H9 (cell line): ENCODE results near the gene LDLRAD4. TPM values are rescaled to one million over a fixed set of nuclear protein-coding genes. Genes with fewer than 3 reads are reported as not detected.

Experiments
- DNase-seq: peaks from one replicate; pipeline ENCODE4 v3.0.0-alpha.2; 2017
- H2AFZ ChIP-seq: one replicate; pipeline ENCODE4 v1.6.1; 2013; ENCODE audit warnings: mild to moderate bottlenecking, low read length, control low read depth, moderate library complexity
- H2AK5ac ChIP-seq: 2 replicates; pipeline ENCODE4 v1.6.1; 2013; ENCODE audit warnings: low read length, control low read depth, mixed read lengths; ENCODE audit not compliant: insufficient read length
- H2BK120ac ChIP-seq: one replicate; pipeline ENCODE4 v1.6.1; 2013; ENCODE audit warnings: low read depth, mild to moderate bottlenecking, low read length, control low read depth, inconsistent platforms; ENCODE audit not compliant: poor library complexity, severe bottlenecking
- H2BK12ac ChIP-seq: 2 replicates; pipeline ENCODE4 v1.6.1; 2013; ENCODE audit warnings: low read length, control low read depth, mixed read lengths, low read depth; ENCODE audit not compliant: insufficient read length
- H2BK15ac ChIP-seq: 2 replicates; pipeline ENCODE4 v1.6.1; 2013; ENCODE audit warnings: low read depth, low read length, control low read depth
- H2BK20ac ChIP-seq: one replicate; pipeline ENCODE4 v1.6.1; 2013; ENCODE audit warnings: low read depth, mild to moderate bottlenecking, low read length, control low read depth, inconsistent platforms; ENCODE audit not compliant: poor library complexity, severe bottlenecking
- H2BK5ac ChIP-seq: 2 replicates; pipeline ENCODE4 v1.6.1; 2013; ENCODE audit warnings: low read length, control low read depth, mixed read lengths; ENCODE audit not compliant: insufficient read length
- H3K14ac ChIP-seq: 2 replicates; pipeline ENCODE4 v1.6.1; 2013; ENCODE audit warnings: low read length, control low read depth; ENCODE audit not compliant: insufficient read depth
- H3K18ac ChIP-seq: 2 replicates; pipeline ENCODE4 v1.6.1; 2013; ENCODE audit warnings: low read depth, mild to moderate bottlenecking, mixed read lengths, low read length, control low read depth; ENCODE audit not compliant: insufficient read length
- H3K23ac ChIP-seq: 2 replicates; pipeline ENCODE4 v1.6.1; 2013; ENCODE audit warnings: low read length, control low read depth, mixed read lengths, low read depth; ENCODE audit not compliant: insufficient read length
- H3K23me2 ChIP-seq: 2 replicates; pipeline ENCODE4 v1.6.1; 2013; ENCODE audit warnings: low read depth, mild to moderate bottlenecking, mixed read lengths, low read length, control low read depth; ENCODE audit not compliant: insufficient read length, poor library complexity, severe bottlenecking
- H3K27ac ChIP-seq: 2 replicates; pipeline ENCODE4 v1.5.1; 2013; ENCODE audit warnings: low read length, control low read depth, mixed read lengths, low read depth; ENCODE audit not compliant: insufficient read length
- H3K27me3 ChIP-seq: 2 replicates; pipeline ENCODE4 v1.6.1; 2013; ENCODE audit warnings: low read length, control low read depth, inconsistent platforms; ENCODE audit not compliant: insufficient read depth
- H3K4ac ChIP-seq: 2 replicates; pipeline ENCODE4 v1.6.1; 2013; ENCODE audit warnings: low read depth, mild to moderate bottlenecking, control low read depth, inconsistent platforms, low read length, moderate library complexity
- H3K4me1 ChIP-seq: 2 replicates; pipeline ENCODE4 v1.6.1; 2013; ENCODE audit warnings: low read length, control low read depth, inconsistent platforms; ENCODE audit not compliant: insufficient read depth
- H3K4me2 ChIP-seq: 2 replicates; pipeline ENCODE4 v1.6.1; 2013; ENCODE audit warnings: low read length, control low read depth, mixed read lengths; ENCODE audit not compliant: insufficient read length, insufficient read depth
- H3K56ac ChIP-seq: 2 replicates; pipeline ENCODE4 v1.6.1; 2013; ENCODE audit warnings: low read depth, mild to moderate bottlenecking, mixed read lengths, low read length, control low read depth; ENCODE audit not compliant: insufficient read length
- H3K79me1 ChIP-seq: 2 replicates; pipeline ENCODE4 v1.6.1; 2013; ENCODE audit warnings: low read depth, mild to moderate bottlenecking, moderate library complexity, low read length, control low read depth, inconsistent platforms; ENCODE audit not compliant: insufficient read depth, poor library complexity, severe bottlenecking
- H3K79me2 ChIP-seq: 2 replicates; pipeline ENCODE4 v1.6.1; 2013; ENCODE audit warnings: low read length, control low read depth, inconsistent platforms; ENCODE audit not compliant: insufficient read depth
- H3K9ac ChIP-seq: 2 replicates; pipeline ENCODE4 v1.6.1; 2013; ENCODE audit warnings: low read length, control low read depth, mixed read lengths; ENCODE audit not compliant: insufficient read length; ENCODE audit errors: extremely low read depth
- H3K9me3 ChIP-seq: one replicate; pipeline ENCODE4 v1.6.1; 2013; ENCODE audit warnings: low read depth, low read length, inconsistent platforms; ENCODE audit not compliant: control insufficient read depth
- H3T11ph ChIP-seq: one replicate; pipeline ENCODE4 v1.6.1; 2013; ENCODE audit warnings: mild to moderate bottlenecking, low read length, control low read depth, inconsistent platforms
- H4K20me1 ChIP-seq: one replicate; pipeline ENCODE4 v1.6.1; 2013; ENCODE audit not compliant: control insufficient read depth, insufficient read length, insufficient read depth
- H4K5ac ChIP-seq: 2 replicates; pipeline ENCODE4 v1.6.1; 2013; ENCODE audit warnings: low read depth, mild to moderate bottlenecking, mixed read lengths, low read length, control low read depth; ENCODE audit not compliant: insufficient read length
- H4K8ac ChIP-seq: replicated peaks from 2 replicates; pipeline ENCODE4 v1.6.1; 2013; ENCODE audit warnings: low read length, control low read depth, mixed read lengths, low read depth; ENCODE audit not compliant: insufficient read length
- H4K91ac ChIP-seq: 2 replicates; pipeline ENCODE4 v1.6.1; 2013; ENCODE audit warnings: low read depth, mild to moderate bottlenecking, moderate library complexity, mixed read lengths, low read length, control low read depth; ENCODE audit not compliant: insufficient read length
- H3K27ac Mint-ChIP-seq, 3 experiments: 2 replicates in 2 of 3; 3 replicates in 1 of 3; pipeline ENCODE4 v1.8.0; 2020 to 2021; ENCODE audit warnings: mixed read lengths in 3 of 3, mild to moderate bottlenecking in 1 of 3, moderate library complexity in 1 of 3
- H3K27me3 Mint-ChIP-seq: 2 replicates; pipeline ENCODE4 v1.8.0; 2021; ENCODE audit warnings: low read depth, mild to moderate bottlenecking, moderate library complexity, mixed read lengths
- H3K36me3 Mint-ChIP-seq, 3 experiments: 2 replicates in 2 of 3; 3 replicates in 1 of 3; pipeline ENCODE4 v1.8.0; 2020 to 2021; ENCODE audit warnings: low read depth in 3 of 3, mixed read lengths in 3 of 3; ENCODE audit not compliant: insufficient read depth in 1 of 3
- H3K4me1 Mint-ChIP-seq, 2 experiments: 2 replicates each; pipeline ENCODE4 v1.8.0; 2020; ENCODE audit warnings: mixed read lengths in 2 of 2
- H3K4me3 Mint-ChIP-seq, 2 experiments: 2 replicates in 1 of 2; 3 replicates in 1 of 2; pipeline ENCODE4 v1.8.0; 2020 to 2021; ENCODE audit warnings: mild to moderate bottlenecking in 2 of 2, mixed read lengths in 2 of 2, moderate library complexity in 1 of 2
- H3K9me3 Mint-ChIP-seq, 2 experiments: 2 replicates in 1 of 2; 3 replicates in 1 of 2; pipeline ENCODE4 v1.8.0; 2020; ENCODE audit warnings: mild to moderate bottlenecking in 2 of 2, mixed read lengths in 2 of 2, moderate library complexity in 1 of 2
- WGBS: extraction: QIAGEN DNeasy Blood & Tissue Kit; methylation state at CpG from one replicate; pipeline ENCODE4 v1.1.7; 2013; ENCODE audit warnings: missing lambda C conversion rate, low lambda C conversion rate, mixed read lengths; ENCODE audit not compliant: insufficient read length; ENCODE audit errors: extremely low coverage; 5-methylcytosine and 5-hydroxymethylcytosine counted together
- total RNA-seq: library from RNA; stranded (reverse); gene quantifications from 2 replicates; pipeline ENCODE4 v1.2.1, GENCODE V29; 2021
- TF ChIP-seq, protein P1 (sequence below): fragments of 200-600 bp; sonication (generic); conservative IDR thresholded peaks from 3 replicates; pipeline ENCODE4 v1.8.0; 2021; ENCODE audit warnings: antibody characterized with exemption, mild to moderate bottlenecking

The LDLRAD4 gene
- total RNA-seq, 1 experiment from 2014 or later, result 3.9 TPM

DNA sequence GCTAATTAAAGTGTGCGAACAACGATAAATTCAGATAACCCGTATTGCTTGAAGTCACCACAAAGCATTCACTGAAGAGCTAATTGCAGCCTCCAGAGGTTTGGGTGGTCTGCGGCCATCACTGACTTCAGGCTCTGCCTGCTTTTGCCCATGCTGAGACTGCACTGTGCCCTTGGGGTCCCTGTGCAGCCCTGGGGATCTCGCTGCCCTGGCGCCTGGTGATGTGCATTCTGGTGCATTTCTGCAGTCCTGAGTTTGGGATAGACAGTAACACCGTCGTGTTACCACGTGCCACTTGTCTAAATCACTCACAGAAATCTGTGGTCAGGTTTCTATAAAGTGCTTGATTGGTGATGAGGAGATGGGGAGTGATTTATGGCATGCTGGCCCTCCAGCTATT lies 27.6 kb downstream of the LDLRAD4 start:
- no peak overlapping the region for H3K14ac ChIP-seq
- no peak overlapping the region for H3K23ac ChIP-seq
- no peak overlapping the region for H4K91ac ChIP-seq
- no peak overlapping the region for H2BK20ac ChIP-seq
- no peak overlapping the region for H3K56ac ChIP-seq
- H2AFZ ChIP-seq, result no peak overlapping the region
- H3K9ac ChIP-seq, result no peak overlapping the region
- TF ChIP-seq, protein P1, sequence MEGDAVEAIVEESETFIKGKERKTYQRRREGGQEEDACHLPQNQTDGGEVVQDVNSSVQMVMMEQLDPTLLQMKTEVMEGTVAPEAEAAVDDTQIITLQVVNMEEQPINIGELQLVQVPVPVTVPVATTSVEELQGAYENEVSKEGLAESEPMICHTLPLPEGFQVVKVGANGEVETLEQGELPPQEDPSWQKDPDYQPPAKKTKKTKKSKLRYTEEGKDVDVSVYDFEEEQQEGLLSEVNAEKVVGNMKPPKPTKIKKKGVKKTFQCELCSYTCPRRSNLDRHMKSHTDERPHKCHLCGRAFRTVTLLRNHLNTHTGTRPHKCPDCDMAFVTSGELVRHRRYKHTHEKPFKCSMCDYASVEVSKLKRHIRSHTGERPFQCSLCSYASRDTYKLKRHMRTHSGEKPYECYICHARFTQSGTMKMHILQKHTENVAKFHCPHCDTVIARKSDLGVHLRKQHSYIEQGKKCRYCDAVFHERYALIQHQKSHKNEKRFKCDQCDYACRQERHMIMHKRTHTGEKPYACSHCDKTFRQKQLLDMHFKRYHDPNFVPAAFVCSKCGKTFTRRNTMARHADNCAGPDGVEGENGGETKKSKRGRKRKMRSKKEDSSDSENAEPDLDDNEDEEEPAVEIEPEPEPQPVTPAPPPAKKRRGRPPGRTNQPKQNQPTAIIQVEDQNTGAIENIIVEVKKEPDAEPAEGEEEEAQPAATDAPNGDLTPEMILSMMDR, result no peak
- H3K23me2 ChIP-seq, result no peaks in the 10 kb centered on the region
- H3K27ac ChIP-seq, result no peak overlapping the region
- H4K5ac ChIP-seq, result no peak overlapping the region
- Mint-ChIP-seq H3K27ac (no peak overlapping the region), H3K36me3 (no peaks in the 10 kb centered on the region; a peak in 1 of 7 replicates), H3K4me1 (peaks cover 9 to 12% of the 10 kb centered on the region in 2 experiments; a peak in 2 of 4 replicates), H3K9me3 (peaks cover 0 to 6% of the 10 kb centered on the region in 2 experiments; a peak in 2 of 5 replicates), H3K4me3 (no peak overlapping the region), H3K27me3 (peaks cover 2% of the 10 kb centered on the region; the same call in 1 of the 2 replicates)
- H3K18ac ChIP-seq, result no peak overlapping the region
- H2BK15ac ChIP-seq, result no peak overlapping the region
- H3K79me2 ChIP-seq, result no peaks in the 10 kb centered on the region
- no peak overlapping the region for H2BK120ac ChIP-seq
- H2BK5ac ChIP-seq, result no peak overlapping the region
- no peaks in the 10 kb centered on the region for H3K9me3 ChIP-seq
- H3T11ph ChIP-seq, result no peak overlapping the region
- no peak for DNase-seq
- H3K4ac ChIP-seq, result no peak overlapping the region
- no peaks in the 10 kb centered on the region for H3K27me3 ChIP-seq
- no peak overlapping the region for H4K8ac ChIP-seq
- no peak overlapping the region for H3K4me2 ChIP-seq
- no CpG with 5 or more reads among the region's 9 CpGs for WGBS
- no peaks in the 10 kb centered on the region for H4K20me1 ChIP-seq
- H3K4me1 ChIP-seq, result no peaks in the 10 kb centered on the region
- no peaks in the 10 kb centered on the region for H3K79me1 ChIP-seq
- H2BK12ac ChIP-seq, result no peak overlapping the region
- H2AK5ac ChIP-seq, result no peak overlapping the region
